ENCODE results near the gene CBFA2T3.

CBFA2T3 gene

GRCh38 chr16:88975511-88976061 is 1.4 kb downstream of the CBFA2T3 start:
- DNase-seq: no peak

- no peak for DNase-seq
These were observed 2.1 kb downstream of the CBFA2T3 start for GRCh38 chr16:88974916-88975215.

GRCh38 chr16:88974080-88974915 is 2.7 kb downstream of the CBFA2T3 start:
- DNase-seq: no peak

DNA sequence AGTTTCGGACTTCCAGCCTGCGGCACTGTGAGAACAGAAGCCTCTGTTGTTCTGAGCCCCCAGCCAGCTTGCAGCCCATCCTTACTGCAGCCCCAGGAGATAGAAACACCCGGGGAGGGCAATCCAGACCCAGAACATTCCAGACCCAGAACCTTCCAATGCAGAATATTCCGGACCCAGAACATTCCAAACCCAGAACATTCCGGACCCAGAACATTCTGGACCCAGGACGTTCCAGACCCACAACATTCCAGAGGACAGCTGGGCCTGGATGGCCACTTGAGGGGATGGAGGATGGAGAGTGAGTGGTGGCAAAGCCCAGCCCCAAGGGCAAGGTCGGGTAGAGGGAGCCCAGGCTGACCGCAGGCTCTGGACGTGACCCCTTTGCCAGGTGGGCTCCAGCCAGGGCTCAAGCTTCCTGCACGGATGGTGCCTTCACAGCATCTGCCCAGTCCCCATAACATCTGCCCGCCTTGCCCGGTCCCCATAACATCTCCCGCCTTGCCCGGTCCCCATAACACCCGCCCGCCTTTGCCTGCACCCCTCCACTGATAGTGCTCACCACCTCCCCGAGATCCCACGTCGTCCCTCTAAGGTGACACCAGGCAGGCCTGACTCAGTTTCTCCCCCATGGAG is 3.5 kb downstream of the CBFA2T3 start:
- no peak for DNase-seq

- DNase-seq: no peak
These were observed 4.0 kb downstream of the CBFA2T3 start for GRCh38 chr16:88973007-88973410.

DNA sequence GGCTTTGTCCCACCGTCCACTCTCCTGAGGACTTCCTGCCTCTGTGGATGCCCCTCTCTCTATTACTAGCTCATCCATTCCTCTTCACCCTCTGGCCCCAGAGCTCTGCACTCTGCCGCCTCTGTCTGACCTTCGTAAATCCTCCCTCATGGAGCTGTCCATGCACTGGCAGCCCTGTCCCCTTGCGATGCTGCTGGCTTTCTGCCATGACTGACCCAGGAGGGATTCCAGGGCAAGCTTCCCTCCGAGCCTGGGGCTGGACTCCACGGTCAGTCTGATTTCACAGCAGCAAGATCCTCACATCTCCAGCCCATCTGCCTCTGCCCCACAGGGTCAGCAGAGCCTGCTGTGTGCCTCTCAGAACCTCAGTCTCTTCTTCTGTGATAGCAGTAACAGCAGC is 4.7 kb downstream of the CBFA2T3 start:
- no peak for DNase-seq

- DNase-seq: no peak
These were observed 5.5 kb downstream of the CBFA2T3 start for GRCh38 chr16:88971371-88972097.

- no peak for DNase-seq
These were observed 6.4 kb downstream of the CBFA2T3 start for GRCh38 chr16:88970539-88971065.

DNA sequence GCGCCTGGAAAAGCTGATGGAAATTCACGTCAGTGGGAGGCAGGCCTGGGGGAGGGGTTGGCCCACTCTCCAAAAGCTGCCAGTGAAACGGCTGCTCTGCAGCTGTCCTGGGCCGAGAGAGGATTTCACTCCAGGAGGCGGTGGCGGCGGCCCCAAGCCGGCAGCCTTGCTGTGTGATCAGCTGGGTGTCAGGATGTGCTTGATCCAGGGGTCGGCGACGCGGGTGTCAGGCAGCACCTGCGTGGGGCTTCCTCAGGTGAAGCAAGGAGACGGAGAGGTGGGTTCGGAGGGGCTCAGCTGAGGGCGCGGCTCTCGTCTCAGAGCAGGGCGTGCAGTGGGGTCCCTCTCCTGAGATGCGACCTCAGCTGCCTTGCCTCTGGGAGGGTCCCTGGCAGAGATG is 7.0 kb downstream of the CBFA2T3 start:
- no peak for DNase-seq

DNA sequence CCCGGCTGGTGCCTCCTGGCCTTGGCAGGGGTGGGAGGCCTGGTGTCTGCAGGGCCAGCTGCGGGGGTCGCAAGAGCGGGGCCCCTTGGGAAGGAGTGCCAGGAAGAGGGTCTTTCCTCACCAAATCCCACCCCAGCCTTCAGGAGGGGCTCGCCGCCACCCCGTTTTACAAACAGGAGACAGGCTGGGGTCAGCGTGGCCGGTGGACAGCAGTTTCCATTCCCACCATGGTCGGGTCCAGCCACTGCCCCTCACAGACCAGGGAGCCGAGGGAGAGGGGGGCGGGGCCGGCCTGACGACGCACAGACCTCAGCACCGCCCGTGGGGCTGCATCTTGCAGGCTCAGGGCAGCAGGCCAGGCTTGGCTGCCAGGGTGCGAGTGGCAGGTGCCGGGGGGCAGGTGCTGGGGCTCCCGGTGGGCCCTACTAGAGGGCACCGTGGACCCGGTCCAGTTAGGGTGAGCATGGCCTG is 7.6 kb downstream of the CBFA2T3 start:
- DNase-seq: no peak

DNA sequence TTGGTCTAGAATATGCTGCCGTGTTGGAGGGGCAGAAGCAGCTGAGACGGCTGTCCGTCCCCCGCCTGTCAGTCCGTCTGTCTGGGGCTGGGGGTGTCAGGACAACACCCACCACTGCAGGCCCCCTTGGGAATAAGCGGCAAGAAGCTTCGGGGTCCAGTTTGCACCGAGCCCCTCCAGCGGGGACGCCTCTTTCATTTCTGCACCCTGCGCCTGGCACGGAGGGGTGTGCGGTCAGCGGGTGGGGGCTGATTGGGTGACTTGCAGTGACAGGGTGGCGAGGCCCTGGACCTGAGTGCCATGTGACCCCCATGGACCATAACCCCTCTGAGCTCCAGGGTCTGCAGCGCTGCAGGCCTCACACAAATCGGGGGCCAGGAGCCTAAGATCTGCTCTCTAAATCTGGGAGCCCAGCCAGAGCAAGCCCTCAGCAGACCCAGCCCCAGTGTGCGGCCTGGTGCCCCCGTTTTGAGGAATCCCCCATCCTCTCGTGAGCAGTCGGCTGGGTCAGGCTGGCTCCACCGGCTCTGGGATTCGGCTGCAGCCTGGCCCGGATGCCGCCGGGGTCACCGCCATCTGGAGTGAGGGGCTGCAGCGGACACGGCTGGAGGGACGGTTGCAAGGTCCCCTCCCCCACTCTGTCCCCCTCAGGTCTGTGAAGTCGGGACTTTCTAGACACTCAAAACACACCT is 8.3 kb downstream of the CBFA2T3 start:
- no peak for DNase-seq

GRCh38 chr16:88967830-88968588 is 9.0 kb downstream of the CBFA2T3 start:
- DNase-seq: no peak

GRCh38 chr16:88966986-88967829 is 9.8 kb downstream of the CBFA2T3 start:
- no peak for DNase-seq

DNA sequence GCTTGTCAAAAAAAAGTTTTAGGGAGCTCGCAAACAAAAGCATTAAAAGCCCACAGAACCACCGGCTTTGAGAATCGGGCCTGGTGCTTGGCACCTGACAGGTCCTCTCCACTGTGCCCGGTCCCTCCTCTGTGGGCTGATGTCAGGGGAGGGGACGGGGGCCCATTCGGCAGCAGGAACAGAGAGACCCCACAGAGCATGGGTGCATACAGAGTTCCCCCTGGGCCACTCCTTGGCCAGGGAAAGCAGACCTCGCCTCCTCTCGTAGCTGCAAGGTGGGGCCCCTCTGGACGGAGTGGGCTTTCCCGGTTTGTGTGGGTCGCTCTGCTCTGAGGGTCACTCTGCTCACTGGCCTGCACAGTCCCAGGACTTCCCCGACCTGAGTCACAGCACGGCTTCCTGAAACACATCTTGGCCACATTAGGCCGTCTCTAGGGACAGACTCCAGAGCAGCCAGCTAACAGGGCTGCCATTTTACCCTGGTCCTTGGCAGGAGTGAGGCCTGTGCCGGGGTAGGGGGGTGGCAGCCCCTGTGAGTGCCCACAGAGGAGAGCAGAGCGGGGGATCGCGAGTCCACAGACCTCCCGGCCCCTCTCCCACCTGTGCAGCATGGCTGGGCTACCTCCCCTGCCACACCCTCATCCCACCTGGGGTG is 11.1 kb downstream of the CBFA2T3 start:
- DNase-seq: no peak

- no peak for DNase-seq
These were observed 11.6 kb downstream of the CBFA2T3 start for GRCh38 chr16:88965411-88965810.

GRCh38 chr16:88964636-88965035 is 12.4 kb downstream of the CBFA2T3 start:
- no peak for DNase-seq

GRCh38 chr16:88963583-88963982 is 13.4 kb downstream of the CBFA2T3 start:
- DNase-seq: no peak

DNA sequence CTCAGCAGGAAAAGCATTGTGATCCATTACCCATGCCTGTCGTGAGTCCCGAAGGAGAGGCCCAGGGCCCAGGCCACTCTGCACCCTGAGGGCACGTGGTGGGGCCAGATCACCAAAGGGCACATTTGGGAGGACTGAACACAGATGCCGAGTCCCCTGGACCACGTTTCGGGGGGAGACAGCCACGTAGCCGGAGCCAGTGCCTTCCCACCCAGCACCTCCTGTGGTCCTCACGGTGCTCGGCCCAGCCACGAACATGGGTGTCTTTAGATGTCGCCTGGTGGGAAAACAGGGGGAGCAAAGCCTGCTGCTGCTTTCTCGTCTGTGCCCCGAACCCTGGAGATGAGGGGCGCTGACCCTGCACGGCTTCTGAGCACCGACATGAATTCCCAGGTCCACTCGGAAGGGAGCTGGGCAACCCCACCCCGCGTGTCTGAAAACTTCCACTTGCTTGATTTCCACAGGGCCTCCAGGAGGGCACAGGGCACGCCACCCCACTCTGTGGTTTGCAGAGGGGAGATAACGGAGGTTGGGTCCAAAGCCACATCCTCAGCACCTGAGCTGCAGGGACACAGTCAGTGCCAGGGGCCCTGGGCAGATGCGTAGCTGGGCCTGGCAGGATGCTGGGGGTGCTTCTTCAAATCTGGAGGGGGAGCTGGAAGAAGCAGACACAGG is 14.4 kb downstream of the CBFA2T3 start:
- no peak for DNase-seq

- no peak for DNase-seq
These were observed 16.0 kb downstream of the CBFA2T3 start for GRCh38 chr16:88961011-88961410.

GRCh38 chr16:88960516-88960915 is 16.5 kb downstream of the CBFA2T3 start:
- DNase-seq: no peak
